Measurements from ENCODE around the gene ZNF407. TPM values are rescaled to one million over a fixed set of nuclear protein-coding genes. Genes with fewer than 3 reads are reported as not detected.

Gene ZNF407
- total and polyA plus RNA-seq, 4 donors, result 1.9 to 16.5 (median 6.6) TPM

DNA sequence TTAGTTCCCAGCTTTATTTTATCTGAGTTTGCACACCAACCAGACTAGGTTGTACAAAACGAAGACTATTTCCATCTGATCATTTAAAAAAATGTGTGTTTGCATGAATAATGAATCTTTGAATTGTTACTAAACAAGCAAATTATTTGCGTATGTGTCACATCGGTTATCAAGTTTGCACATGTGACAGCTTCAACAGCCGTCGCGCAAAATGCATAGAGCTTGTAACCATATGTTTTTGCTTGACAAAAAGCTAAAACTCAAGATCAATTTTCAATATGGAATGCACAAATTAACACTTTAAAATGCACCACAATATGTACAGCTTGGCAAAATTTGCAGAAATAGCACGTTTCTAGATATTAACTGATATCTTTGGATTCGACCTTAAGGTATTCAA is 427.2 kb downstream of the ZNF407 start:
- no peaks in the 10 kb centered on the region for H3K36me3 ChIP-seq (ENCODE audit: control insufficient read depth in 4 of 4, insufficient read depth in 3 of 4, low read depth in 1 of 4, low read length in 3 of 4)
- no peaks in the 10 kb centered on the region for H3K27me3 ChIP-seq (ENCODE audit: control insufficient read depth in 4 of 4, insufficient read depth in 4 of 4, low read length in 3 of 4)
- H3K4me3 ChIP-seq (ENCODE audit: low read depth in 1 of 3, low read length in 3 of 3), result no peak overlapping the region
- no peaks in the 10 kb centered on the region for H3K4me1 ChIP-seq (ENCODE audit: control insufficient read depth in 4 of 4, insufficient read depth in 4 of 4, low read length in 3 of 4)
- 96% methylated on average over 8 of the region's 8 CpGs for WGBS
- no peaks in the 10 kb centered on the region for H3K9me3 ChIP-seq (ENCODE audit: control insufficient read depth in 4 of 4, low read length in 3 of 4)
- no peak overlapping the region for H3K27ac ChIP-seq (ENCODE audit: low read depth in 1 of 2, low read length in 2 of 2)
- TF ChIP-seq YY1 (IDR thresholded peaks at IDR 0.05) (no peak), REST (IDR thresholded peaks at IDR 0.05) (no peak), FOXA2 (IDR thresholded peaks at IDR 0.05) (no peak), EGR1 (IDR thresholded peaks at IDR 0.05; ENCODE audit: low read depth in 2 of 2) (no peak), SP1 (IDR thresholded peaks at IDR 0.05) (no peak), GABPA (IDR thresholded peaks at IDR 0.05 in 1 of 2, conservative IDR thresholded peaks at IDR 0.05 in 1 of 2) (no peak), TAF1 (conservative IDR thresholded peaks at IDR 0.05) (no peak), HNF4A (conservative IDR thresholded peaks at IDR 0.05) (no peak), JUND (IDR thresholded peaks at IDR 0.05) (no peak), RXRA (IDR thresholded peaks at IDR 0.05) (no peak), NR2F2 (IDR thresholded peaks at IDR 0.05) (no peak), RAD21 (IDR thresholded peaks at IDR 0.05) (no peak), HNF4G (IDR thresholded peaks at IDR 0.05) (no peak), FOXA1 (IDR thresholded peaks at IDR 0.05) (no peak)
- TF ChIP-seq, protein P1, sequence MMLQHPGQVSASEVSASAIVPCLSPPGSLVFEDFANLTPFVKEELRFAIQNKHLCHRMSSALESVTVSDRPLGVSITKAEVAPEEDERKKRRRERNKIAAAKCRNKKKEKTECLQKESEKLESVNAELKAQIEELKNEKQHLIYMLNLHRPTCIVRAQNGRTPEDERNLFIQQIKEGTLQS (IDR thresholded peaks at IDR 0.05), result no peak
- TF ChIP-seq, protein P2, sequence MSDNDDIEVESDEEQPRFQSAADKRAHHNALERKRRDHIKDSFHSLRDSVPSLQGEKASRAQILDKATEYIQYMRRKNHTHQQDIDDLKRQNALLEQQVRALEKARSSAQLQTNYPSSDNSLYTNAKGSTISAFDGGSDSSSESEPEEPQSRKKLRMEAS (IDR thresholded peaks at IDR 0.05), result no peak
- TF ChIP-seq, protein P3, sequence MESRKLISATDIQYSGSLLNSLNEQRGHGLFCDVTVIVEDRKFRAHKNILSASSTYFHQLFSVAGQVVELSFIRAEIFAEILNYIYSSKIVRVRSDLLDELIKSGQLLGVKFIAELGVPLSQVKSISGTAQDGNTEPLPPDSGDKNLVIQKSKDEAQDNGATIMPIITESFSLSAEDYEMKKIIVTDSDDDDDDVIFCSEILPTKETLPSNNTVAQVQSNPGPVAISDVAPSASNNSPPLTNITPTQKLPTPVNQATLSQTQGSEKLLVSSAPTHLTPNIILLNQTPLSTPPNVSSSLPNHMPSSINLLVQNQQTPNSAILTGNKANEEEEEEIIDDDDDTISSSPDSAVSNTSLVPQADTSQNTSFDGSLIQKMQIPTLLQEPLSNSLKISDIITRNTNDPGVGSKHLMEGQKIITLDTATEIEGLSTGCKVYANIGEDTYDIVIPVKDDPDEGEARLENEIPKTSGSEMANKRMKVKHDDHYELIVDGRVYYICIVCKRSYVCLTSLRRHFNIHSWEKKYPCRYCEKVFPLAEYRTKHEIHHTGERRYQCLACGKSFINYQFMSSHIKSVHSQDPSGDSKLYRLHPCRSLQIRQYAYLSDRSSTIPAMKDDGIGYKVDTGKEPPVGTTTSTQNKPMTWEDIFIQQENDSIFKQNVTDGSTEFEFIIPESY (IDR thresholded peaks at IDR 0.05), result no peak
- TF ChIP-seq, protein P4, sequence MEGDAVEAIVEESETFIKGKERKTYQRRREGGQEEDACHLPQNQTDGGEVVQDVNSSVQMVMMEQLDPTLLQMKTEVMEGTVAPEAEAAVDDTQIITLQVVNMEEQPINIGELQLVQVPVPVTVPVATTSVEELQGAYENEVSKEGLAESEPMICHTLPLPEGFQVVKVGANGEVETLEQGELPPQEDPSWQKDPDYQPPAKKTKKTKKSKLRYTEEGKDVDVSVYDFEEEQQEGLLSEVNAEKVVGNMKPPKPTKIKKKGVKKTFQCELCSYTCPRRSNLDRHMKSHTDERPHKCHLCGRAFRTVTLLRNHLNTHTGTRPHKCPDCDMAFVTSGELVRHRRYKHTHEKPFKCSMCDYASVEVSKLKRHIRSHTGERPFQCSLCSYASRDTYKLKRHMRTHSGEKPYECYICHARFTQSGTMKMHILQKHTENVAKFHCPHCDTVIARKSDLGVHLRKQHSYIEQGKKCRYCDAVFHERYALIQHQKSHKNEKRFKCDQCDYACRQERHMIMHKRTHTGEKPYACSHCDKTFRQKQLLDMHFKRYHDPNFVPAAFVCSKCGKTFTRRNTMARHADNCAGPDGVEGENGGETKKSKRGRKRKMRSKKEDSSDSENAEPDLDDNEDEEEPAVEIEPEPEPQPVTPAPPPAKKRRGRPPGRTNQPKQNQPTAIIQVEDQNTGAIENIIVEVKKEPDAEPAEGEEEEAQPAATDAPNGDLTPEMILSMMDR (IDR thresholded peaks at IDR 0.05; ENCODE audit: low read depth, low read length, missing input control), result no peak
- H3K9ac ChIP-seq (ENCODE audit: low read depth in 1 of 2, low read length in 2 of 2), result no peak overlapping the region
- DNase-seq (ENCODE audit: low spot score), result no peak
